H1 (cell line): ENCODE results near the gene ENTREP1. TPM values are rescaled to one million over a fixed set of nuclear protein-coding genes. Genes with fewer than 3 reads are reported as not detected.
"Not testable (repeated sequence)": the region's sequence is repeated elsewhere in the genome, so short reads cannot be mapped to it uniquely, and the experiment has no call there.

Source experiments
- CTCF ChIA-PET: fragments of 300-600 bp; sonication (Branson Sonifier 250); formaldehyde crosslinking; loops from one replicate; lab custom pipeline; 2021; ENCODE audit not compliant: partially characterized antibody; lab: Charles Lee
- POLR2A ChIA-PET: fragments of 300-600 bp; sonication (Branson Sonifier 250); formaldehyde crosslinking; loops from one replicate; lab custom pipeline; 2021; ENCODE audit warnings: inconsistent platforms; ENCODE audit not compliant: partially characterized antibody; lab: Charles Lee
- DNase-seq, 2 experiments: peaks; one replicate each; pipeline versions ENCODE4 v3.0.0 to v3.0.0-alpha.2; 2010 to 2022; ENCODE audit warnings: low spot score in 2 of 2, low read depth in 1 of 2, mixed read lengths in 1 of 2
- FAIRE-seq: peaks from 2 replicates; lab custom pipeline; 2011; peaks lifted over from hg19 to GRCh38; lab: Jason Lieb, UNC
- H2AFZ ChIP-seq: 2 replicates; pipeline ENCODE4 v1.8.1; 2012; ENCODE audit warnings: low read length, inconsistent platforms
- H2AK5ac ChIP-seq: 2 replicates; pipeline ENCODE4 v1.6.1; 2013; ENCODE audit warnings: low read depth, low read length
- H2BK120ac ChIP-seq: replicated peaks from 2 replicates; pipeline ENCODE3; 2013; ENCODE audit warnings: low read depth, low read length, inconsistent platforms
- H2BK12ac ChIP-seq: 2 replicates; pipeline ENCODE4 v1.6.1; 2013; ENCODE audit warnings: low read depth, low read length
- H2BK15ac ChIP-seq: 2 replicates; pipeline ENCODE4 v1.6.1; 2013; ENCODE audit warnings: low read length
- H2BK20ac ChIP-seq: 2 replicates; pipeline ENCODE4 v1.6.1; 2013; ENCODE audit warnings: low read length
- H2BK5ac ChIP-seq: 2 replicates; pipeline ENCODE4 v1.6.1; 2013; ENCODE audit warnings: low read depth, low read length
- H3K14ac ChIP-seq: 2 replicates; pipeline ENCODE4 v1.6.1; 2013; ENCODE audit warnings: inconsistent platforms; ENCODE audit not compliant: insufficient read length
- H3K18ac ChIP-seq: 2 replicates; pipeline ENCODE4 v1.6.1; 2013; ENCODE audit warnings: low read length; ENCODE audit errors: extremely low read depth
- H3K23ac ChIP-seq: 2 replicates; pipeline ENCODE4 v1.6.1; 2013; ENCODE audit warnings: inconsistent platforms; ENCODE audit not compliant: insufficient read length
- H3K23me2 ChIP-seq: 2 replicates; pipeline ENCODE4 v1.6.1; 2013; ENCODE audit warnings: low read depth, low read length
- H3K27ac ChIP-seq: 2 replicates; pipeline ENCODE4 v1.6.1; 2011; ENCODE audit warnings: low read depth, low read length, inconsistent platforms
- H3K27me3 ChIP-seq, 4 experiments: replicated peaks in 1 of 4; 1 replicate in 1 of 4; 2 replicates in 3 of 4; pipeline versions ENCODE4 v1.6.1 to v1.8.1; 2011 to 2013; ENCODE audit warnings: low read length in 3 of 4, mild to moderate bottlenecking in 3 of 4, inconsistent platforms in 2 of 4, mixed read lengths in 2 of 4, moderate library complexity in 1 of 4; ENCODE audit not compliant: control insufficient read depth in 3 of 4, insufficient read depth in 3 of 4; ENCODE audit errors: extremely low read depth in 1 of 4
- H3K36me3 ChIP-seq, 4 experiments: 2 replicates each; pipeline versions ENCODE4 v1.6.1 to v1.8.1; 2011 to 2013; ENCODE audit warnings: mild to moderate bottlenecking in 4 of 4, low read length in 3 of 4, moderate library complexity in 2 of 4, control low read depth in 1 of 4, inconsistent platforms in 1 of 4; ENCODE audit not compliant: insufficient read depth in 4 of 4, control insufficient read depth in 2 of 4
- H3K4ac ChIP-seq: replicated peaks from 2 replicates; pipeline ENCODE3; 2013; ENCODE audit warnings: low read length, low read depth, mixed read lengths, inconsistent platforms; ENCODE audit not compliant: insufficient read length
- H3K4me1 ChIP-seq, 4 experiments: replicated peaks in 1 of 4; 1 replicate in 1 of 4; 2 replicates in 3 of 4; pipeline versions ENCODE4 v1.6.1 to v1.8.1; 2011 to 2013; ENCODE audit warnings: low read length in 3 of 4, inconsistent platforms in 2 of 4, mixed read lengths in 1 of 4; ENCODE audit not compliant: insufficient read depth in 4 of 4, control insufficient read depth in 3 of 4
- H3K4me2 ChIP-seq, 2 experiments: 2 replicates each; pipeline versions ENCODE4 v1.6.1 to v1.8.1; 2011 to 2013; ENCODE audit warnings: low read depth in 2 of 2, low read length in 2 of 2, control low read depth in 1 of 2, inconsistent platforms in 1 of 2, mild to moderate bottlenecking in 1 of 2; ENCODE audit not compliant: insufficient read depth in 1 of 2
- H3K4me3 ChIP-seq, 4 experiments: fragments of 200-600, 300-600 bp in 1 of 4; sonication (generic), shearing (Covaris generic), sonication (Bioruptor Twin) in 1 of 4; 2 replicates each; pipeline versions ENCODE4 v1.5.1 to v1.8.1; 2011 to 2016; ENCODE audit warnings: low read length in 4 of 4, low read depth in 3 of 4, control low read depth in 2 of 4, inconsistent platforms in 2 of 4, mild to moderate bottlenecking in 2 of 4, mixed read lengths in 1 of 4, moderate library complexity in 1 of 4; ENCODE audit not compliant: insufficient read depth in 2 of 4; ENCODE audit errors: extremely low read depth in 1 of 4
- H3K56ac ChIP-seq: replicated peaks from 2 replicates; pipeline ENCODE3; 2013; ENCODE audit warnings: low read depth, mild to moderate bottlenecking, mixed read lengths, low read length, inconsistent platforms; ENCODE audit not compliant: insufficient read length
- H3K79me1 ChIP-seq: 2 replicates; pipeline ENCODE4 v1.6.1; 2013; ENCODE audit warnings: low read depth, low read length, control low read depth
- H3K79me2 ChIP-seq, 2 experiments: 2 replicates each; pipeline versions ENCODE4 v1.6.1 to v1.8.1; 2012 to 2013; ENCODE audit warnings: low read length in 2 of 2, mild to moderate bottlenecking in 2 of 2, inconsistent platforms in 1 of 2; ENCODE audit not compliant: insufficient read depth in 2 of 2, control insufficient read depth in 1 of 2
- H3K9ac ChIP-seq, 4 experiments: replicated peaks in 1 of 4; 1 replicate in 1 of 4; 2 replicates in 3 of 4; pipeline versions ENCODE4 v1.6.1 to v1.8.1; 2011 to 2013; ENCODE audit warnings: low read depth in 3 of 4, low read length in 3 of 4, control low read depth in 2 of 4, mild to moderate bottlenecking in 2 of 4, moderate library complexity in 2 of 4, inconsistent platforms in 1 of 4; ENCODE audit errors: extremely low read depth in 1 of 4
- H3K9me3 ChIP-seq, 2 experiments: 2 replicates each; pipeline versions ENCODE4 v1.6.1 to v1.8.1; 2012 to 2013; ENCODE audit warnings: mild to moderate bottlenecking in 2 of 2, moderate library complexity in 2 of 2, control low read depth in 1 of 2, inconsistent platforms in 1 of 2, low read depth in 1 of 2, low read length in 1 of 2, mixed read lengths in 1 of 2; ENCODE audit not compliant: insufficient read depth in 2 of 2
- H4K20me1 ChIP-seq, 2 experiments: replicated peaks in 1 of 2; 2 replicates each; pipeline versions ENCODE3 to v1.8.1; 2011 to 2013; ENCODE audit warnings: inconsistent platforms in 2 of 2, low read length in 2 of 2, mild to moderate bottlenecking in 1 of 2; ENCODE audit not compliant: insufficient read depth in 2 of 2, control insufficient read depth in 1 of 2
- H4K5ac ChIP-seq: 2 replicates; pipeline ENCODE4 v1.6.1; 2013; ENCODE audit warnings: low read length, low read depth, mixed read lengths, inconsistent platforms; ENCODE audit not compliant: insufficient read length
- H4K8ac ChIP-seq: 2 replicates; pipeline ENCODE4 v1.8.0; 2013; ENCODE audit warnings: mild to moderate bottlenecking, moderate library complexity, low read length, inconsistent platforms; ENCODE audit not compliant: insufficient read depth; ENCODE audit errors: extremely low read depth
- H4K91ac ChIP-seq: replicated peaks from 2 replicates; pipeline ENCODE3; 2013; ENCODE audit warnings: low read length, mixed read lengths, inconsistent platforms; ENCODE audit not compliant: insufficient read length
- JUND ChIP-seq: IDR thresholded peaks from 2 replicates; pipeline ENCODE4 v1.6.1; 2011; ENCODE audit warnings: mild to moderate bottlenecking, improper control_type of control experiment, low read length
- WGBS, 2 experiments: shearing (Covaris generic) in 1 of 2; methylation state at CpG; one replicate each; pipeline versions ENCODE4 v1.1.6 to v1.1.7; 2013 to 2015; ENCODE audit warnings: low lambda C conversion rate in 2 of 2, mixed read lengths in 2 of 2, inconsistent platforms in 1 of 2, low coverage in 1 of 2, missing lambda C conversion rate in 1 of 2; ENCODE audit not compliant: insufficient replicate concordance in 2 of 2, insufficient coverage in 1 of 2, insufficient read length in 1 of 2; ENCODE audit errors: extremely low coverage in 1 of 2, missing lambda C conversion rate in 1 of 2; 5-methylcytosine and 5-hydroxymethylcytosine counted together
- polyA plus RNA-seq, 7 experiments: library from polyadenylated mRNA; depleted of rRNA in 3 of 7; stranded (reverse) in 5 of 7; unstranded in 2 of 7; fragments of >200 nt in 5 of 7; fragments of 200-250 nt in 2 of 7; gene quantifications; 1 replicate in 5 of 7; 2 replicates in 1 of 7; 4 replicates in 1 of 7; pipeline versions ENCODE4 v1.2.1 to v1.2.3, GENCODE V29; 2011 to 2013; ENCODE audit warnings: missing spikeins in 2 of 7, mixed read lengths in 2 of 7
- total RNA-seq: library from RNA; stranded (reverse); fragmentation: NEBNext Ultra II Directional; extraction: Animal tissue kit (Norgen Biotek cat#: 25700); gene quantifications from 2 replicates; pipeline ENCODE4 v1.2.1, GENCODE V29; 2021

The ENTREP1 gene
- total and polyA plus RNA-seq, 2 of the 8 experiments (the other 6 are each of a cell fraction or from before 2014, with no cell fraction given) = 15.3 to 25.0 TPM

DNA sequence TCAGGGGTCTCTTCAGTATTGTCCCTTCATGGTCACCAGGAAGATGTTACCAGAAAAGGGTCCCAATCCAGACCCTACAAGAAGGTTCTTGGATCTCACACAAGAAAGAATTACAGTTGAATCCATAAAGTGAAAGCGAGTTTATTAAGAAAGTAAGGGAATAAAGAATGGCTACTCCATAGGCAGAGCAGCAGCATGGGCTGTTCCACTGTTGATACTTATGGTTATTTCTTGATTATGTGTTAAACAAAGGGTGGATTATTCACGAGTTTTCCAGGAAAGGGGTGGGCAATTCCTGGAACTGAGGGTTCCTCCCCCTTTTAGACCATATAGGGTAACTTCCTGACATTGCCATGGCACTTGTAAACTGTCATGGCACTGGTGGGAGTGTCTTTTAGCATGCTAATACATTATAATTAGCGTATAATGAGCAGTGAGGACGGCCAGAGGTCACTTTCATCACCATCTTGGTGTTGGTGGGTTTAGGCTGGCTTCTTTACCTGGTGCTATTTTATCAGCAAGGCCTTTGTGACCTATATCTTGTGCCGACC lies 18.0 kb upstream of the ENTREP1 start:
- ChIA-PET CTCF (interaction anchor here (0.6 to 4.8 kb wide), 2 partner anchors 13 to 194 kb away, joined by 3 to 24 read pairs; no protein-coding TSS in a partner anchor), POLR2A (interaction anchor here (0.9 to 3.7 kb wide), 7 partner anchors 12 to 239 kb away, joined by 3 to 48 read pairs (median 3); partner anchors contain the start of gene ENTREP1)
- H4K20me1 ChIP-seq, H3K4me1 ChIP-seq, H2AFZ ChIP-seq, H3K27me3 ChIP-seq, H3K79me2 ChIP-seq, H3K14ac ChIP-seq, H3K4me3 ChIP-seq, H3K23ac ChIP-seq, DNase-seq, H2BK15ac ChIP-seq, H4K91ac ChIP-seq, FAIRE-seq, H3K36me3 ChIP-seq, H3K4ac ChIP-seq, H4K8ac ChIP-seq, H3K23me2 ChIP-seq, H3K9me3 ChIP-seq, H3K79me1 ChIP-seq: not testable (repeated sequence)
- peak overlapping the region; percentile 96 for H3K18ac ChIP-seq
- peak overlapping the region; percentile 98 for H2BK20ac ChIP-seq
- H3K4me2 ChIP-seq = peak overlapping the region; percentile 27 to 49; a peak in 2 of 4 replicates
- peak overlapping the region; percentile 100 for H2BK5ac ChIP-seq
- WGBS, 2 experiments = 72% methylated on average over 5 of the region's 5 CpGs; no CpG with 5 or more reads in 1 of the 2 experiments
- H2BK12ac ChIP-seq = peak overlapping the region; percentile 93
- H3K9ac ChIP-seq = 0 out of 7 replicates have a peak overlapping the region, but pooled peaks of 1 of the 4 experiments have one; percentile 10
- 0 out of 2 replicates have a peak, but pooled peaks have one; percentile 0 for TF ChIP-seq JUND
- H3K27ac ChIP-seq = peak overlapping the region; percentile 89; the same call in 1 of the 2 replicates
- H2AK5ac ChIP-seq = peak overlapping the region; percentile 92; the same call in 1 of the 2 replicates
- peak overlapping the region; percentile 21 for H2BK120ac ChIP-seq
- H3K56ac ChIP-seq = peak overlapping the region; percentile 80
- peak overlapping the region; percentile 86 for H4K5ac ChIP-seq
